Left ventricle myocardium superior (tissue), 1 donor: ENCODE results near the gene CORO1A. TPM values are rescaled to one million over a fixed set of nuclear protein-coding genes. Genes with fewer than 3 reads are reported as not detected.
"Not testable (repeated sequence)": the region's sequence is repeated elsewhere in the genome, so short reads cannot be mapped to it uniquely, and the experiment has no call there.

Experiments
- ATAC-seq: fragments of 200-7000 bp; cut with Tn5 transposase; one replicate; pipeline ENCODE4 v1.9.1; 2020; ENCODE audit warnings: mild to moderate bottlenecking, moderate library complexity
- DNase-seq: peaks from one replicate; pipeline ENCODE4 v3.0.0-alpha.2; 2020
- intact Hi-C: fragments of 100-400 bp; cut with micrococcal nuclease; formaldehyde crosslinking; loops from one replicate; pipeline ENCODE4 v1.11.0; 2022
- total RNA-seq: library from RNA; stranded (reverse); fragmentation: NEBNext Ultra II Directional; extraction: Animal tissue kit (Norgen Biotek cat#: 25700); gene quantifications from one replicate; pipeline ENCODE4 v1.2.1, GENCODE V29; 2021
- donor health status: DM: no; HTN: yes; CAD: no; lungs with severe emphysema.

The CORO1A gene
- total RNA-seq, 1 donor from 2014 or later: 10.3 TPM

GRCh38 chr16:30166202-30166902, 17.1 kb upstream of the CORO1A start:
- DNase-seq: no peak
- ATAC-seq: peak; percentile 56
- intact Hi-C loops: no loop called here

DNA sequence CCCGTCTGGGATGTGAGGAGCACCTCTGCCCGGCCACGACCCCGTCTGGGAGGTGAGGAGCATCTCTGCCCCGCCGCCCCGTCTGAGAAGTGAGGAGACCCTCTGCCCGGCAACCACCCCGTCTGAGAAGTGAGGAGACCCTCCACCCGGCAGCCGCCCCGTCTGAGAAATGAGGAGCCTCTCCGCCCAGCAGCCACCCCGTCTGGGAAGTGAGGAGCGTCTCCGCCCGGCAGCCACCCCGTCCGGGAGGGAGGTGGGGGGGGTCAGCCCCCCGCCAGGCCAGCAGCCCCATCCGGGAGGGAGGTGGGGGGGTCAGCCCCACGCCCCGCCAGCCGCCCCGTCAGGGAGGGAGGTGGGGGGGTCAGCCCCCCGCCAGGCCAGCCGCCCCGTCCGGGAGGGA, 14.7 kb upstream of the CORO1A start:
- ATAC-seq, intact Hi-C loops, DNase-seq: not testable (repeated sequence)

DNA sequence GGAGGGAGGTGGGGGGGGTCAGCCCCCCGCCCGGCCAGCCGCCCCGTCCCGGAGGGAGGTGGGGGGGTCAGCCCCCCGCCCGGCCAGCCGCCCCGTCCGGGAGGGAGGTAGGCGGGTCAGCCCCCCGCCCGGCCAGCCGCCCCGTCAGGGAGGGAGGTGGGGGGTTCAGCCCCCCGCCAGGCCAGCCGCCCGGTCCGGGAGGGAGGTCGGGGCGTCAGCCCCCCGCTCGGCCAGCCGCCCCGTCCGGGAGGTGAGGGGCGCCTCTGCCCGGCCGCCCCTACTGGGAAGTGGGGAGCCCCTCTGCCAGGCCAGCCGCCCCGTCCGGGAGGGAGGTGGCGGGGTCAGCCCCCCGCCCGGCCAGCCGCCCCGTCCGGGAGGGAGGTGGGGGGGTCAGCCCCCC, 14.0 kb upstream of the CORO1A start:
- DNase-seq, ATAC-seq, intact Hi-C loops: not testable (repeated sequence)

- intact Hi-C loops, DNase-seq, ATAC-seq: not testable (repeated sequence)
Measured at GRCh38 chr16:30170145-30170544, 13.3 kb upstream of the CORO1A start.

GRCh38 chr16:30173054-30173453, 10.3 kb upstream of the CORO1A start:
- DNase-seq: no peak
- intact Hi-C loops: no loop called here
- no peak for ATAC-seq

GRCh38 chr16:30176876-30177275, 6.5 kb upstream of the CORO1A start:
- ATAC-seq, intact Hi-C loops: not testable (repeated sequence)
- DNase-seq: peak; percentile 26

GRCh38 chr16:30179195-30179594, 4.2 kb upstream of the CORO1A start:
- DNase-seq (no peak), ATAC-seq (no peak)
- intact Hi-C loops: no loop called here

DNA sequence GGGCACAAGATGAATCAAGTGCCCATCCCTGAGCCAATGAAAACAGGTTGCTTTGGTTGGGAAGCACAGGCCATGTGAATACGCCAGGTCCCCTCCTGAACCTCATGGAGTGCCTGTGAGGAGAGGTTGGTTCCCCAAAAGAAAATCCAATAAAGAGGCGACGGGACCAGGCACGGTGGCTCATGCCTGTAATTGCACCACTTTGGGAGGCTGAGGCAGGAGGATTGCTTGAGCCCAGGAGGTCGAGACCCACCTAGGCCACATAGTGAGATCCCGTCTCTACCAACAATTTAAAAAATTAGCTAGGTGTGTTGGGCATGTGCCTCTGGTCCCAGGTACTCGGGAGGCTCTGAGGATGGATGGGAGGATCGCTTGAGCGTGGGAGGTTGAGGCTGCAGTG, 3.5 kb upstream of the CORO1A start:
- intact Hi-C loops: no loop called here
- ATAC-seq: no peak
- DNase-seq: no peak

- intact Hi-C loops: no loop called here
- DNase-seq (no peak), ATAC-seq (no peak)
Measured at GRCh38 chr16:30180741-30181140, 2.7 kb upstream of the CORO1A start.

- intact Hi-C loops: no loop called here
- no peak for ATAC-seq
Measured at GRCh38 chr16:30184096-30184890, 891 bp downstream of the CORO1A start.

DNA sequence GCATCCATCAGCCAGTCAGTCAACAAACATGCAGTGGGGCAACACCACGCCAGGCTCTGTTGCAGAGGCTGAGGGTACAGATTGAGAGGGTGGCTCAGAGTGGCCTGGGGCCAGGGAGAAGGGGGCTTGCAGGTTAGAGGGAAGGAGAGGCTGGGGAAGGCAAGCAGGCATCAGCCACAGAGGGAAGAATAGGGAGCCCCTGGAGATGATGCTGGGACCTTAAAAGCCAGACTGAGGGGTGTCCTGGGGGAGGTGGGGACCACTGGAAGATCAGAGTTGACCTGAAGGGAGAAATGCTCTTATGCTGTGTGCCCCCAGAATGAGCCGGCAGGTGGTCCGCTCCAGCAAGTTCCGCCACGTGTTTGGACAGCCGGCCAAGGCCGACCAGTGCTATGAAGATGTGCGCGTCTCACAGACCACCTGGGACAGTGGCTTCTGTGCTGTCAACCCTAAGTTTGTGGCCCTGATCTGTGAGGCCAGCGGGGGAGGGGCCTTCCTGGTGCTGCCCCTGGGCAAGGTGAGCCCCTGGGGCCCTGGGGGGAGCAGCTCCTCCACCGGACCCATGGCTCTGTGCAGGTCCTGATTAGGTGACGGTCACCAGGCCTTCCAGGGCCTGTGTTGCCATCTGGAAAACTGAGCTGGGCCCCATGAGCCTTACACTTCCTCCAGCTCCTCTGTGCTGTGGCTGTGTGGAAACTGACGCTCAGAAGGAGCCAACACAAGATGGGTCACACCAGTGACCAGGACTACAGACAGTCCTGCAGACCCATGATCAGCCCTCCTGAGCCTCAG, 1.7 kb downstream of the CORO1A start:
- DNase-seq: peak; percentile 33
- intact Hi-C loops: no loop called here
- ATAC-seq: no peak

More at GRCh38 chr16:30184096-30184890, 891 bp downstream of the CORO1A start:
- peak; percentile 56 for DNase-seq

DNA sequence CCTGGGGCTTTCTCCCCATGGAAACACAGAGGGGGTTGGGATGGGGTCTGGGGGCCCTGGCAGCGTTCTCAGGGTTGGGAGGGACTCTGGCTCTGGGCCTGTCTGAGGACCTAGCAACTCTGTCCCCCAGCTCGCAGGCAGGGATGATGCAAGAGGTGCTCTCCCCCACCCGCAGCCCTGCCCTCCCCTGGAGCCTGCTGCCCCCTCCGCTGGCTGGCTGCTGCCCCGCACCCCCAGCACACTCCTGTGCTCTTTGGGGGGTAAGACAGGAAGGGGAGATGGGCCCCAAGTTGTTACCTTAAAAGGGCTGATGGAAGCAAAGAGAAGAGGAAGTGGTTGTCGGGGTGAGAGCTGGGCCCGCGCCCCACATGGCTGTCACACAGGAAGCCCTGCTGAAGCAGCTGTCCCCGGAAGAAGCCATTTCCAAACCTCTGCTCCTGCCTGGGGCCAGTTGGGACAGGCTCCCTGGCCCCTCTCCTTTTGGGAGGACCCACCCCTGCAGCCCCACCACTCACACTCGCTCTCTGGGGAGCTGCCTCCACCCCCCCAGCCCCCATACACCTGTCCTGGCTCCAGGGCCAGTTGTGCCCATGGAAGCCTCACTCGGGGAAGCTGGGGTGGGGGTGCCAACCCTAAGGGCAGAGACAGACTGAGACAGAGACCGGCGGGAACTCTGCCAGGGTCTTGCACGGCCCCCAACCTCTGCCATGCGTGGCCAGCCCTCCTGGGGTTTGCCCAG, 2.5 kb downstream of the CORO1A start:
- peak; percentile 73 for DNase-seq
- ATAC-seq: peak; percentile 24
- intact Hi-C loops: no loop called here

DNA sequence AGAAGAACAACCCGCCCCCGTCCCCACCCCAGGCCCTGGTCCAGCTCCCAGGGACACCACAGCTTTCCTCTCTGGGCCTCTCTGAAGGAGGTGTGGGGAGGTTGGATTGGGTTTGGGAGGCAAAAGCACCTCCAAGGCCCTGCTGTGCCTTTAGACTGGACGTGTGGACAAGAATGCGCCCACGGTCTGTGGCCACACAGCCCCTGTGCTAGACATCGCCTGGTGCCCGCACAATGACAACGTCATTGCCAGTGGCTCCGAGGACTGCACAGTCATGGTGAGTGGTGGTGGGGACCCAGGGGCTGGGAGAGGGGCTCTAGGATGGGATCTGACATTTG, 3.0 kb downstream of the CORO1A start:
- ATAC-seq: no peak
- no peak for DNase-seq
- intact Hi-C loops: no loop called here

DNA sequence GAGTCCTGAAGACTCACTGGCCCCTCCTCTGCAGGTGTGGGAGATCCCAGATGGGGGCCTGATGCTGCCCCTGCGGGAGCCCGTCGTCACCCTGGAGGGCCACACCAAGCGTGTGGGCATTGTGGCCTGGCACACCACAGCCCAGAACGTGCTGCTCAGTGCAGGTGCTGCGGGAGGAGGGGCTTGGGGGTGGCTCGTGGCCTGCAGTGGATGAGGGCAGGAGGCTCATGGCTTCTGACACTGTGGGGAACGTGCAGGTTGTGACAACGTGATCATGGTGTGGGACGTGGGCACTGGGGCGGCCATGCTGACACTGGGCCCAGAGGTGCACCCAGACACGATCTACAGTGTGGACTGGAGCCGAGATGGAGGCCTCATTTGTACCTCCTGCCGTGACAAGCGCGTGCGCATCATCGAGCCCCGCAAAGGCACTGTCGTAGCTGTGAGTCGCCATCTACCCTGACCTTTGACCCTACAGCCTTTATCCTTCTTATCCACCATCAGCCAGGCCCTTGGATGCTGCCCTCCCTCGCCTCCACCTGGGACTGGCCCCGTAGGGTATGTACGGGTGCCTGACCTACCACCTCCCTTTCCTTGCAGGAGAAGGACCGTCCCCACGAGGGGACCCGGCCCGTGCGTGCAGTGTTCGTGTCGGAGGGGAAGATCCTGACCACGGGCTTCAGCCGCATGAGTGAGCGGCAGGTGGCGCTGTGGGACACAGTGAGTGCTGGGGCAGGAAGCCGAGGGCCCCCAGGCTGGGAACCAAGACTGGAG, 3.6 kb downstream of the CORO1A start:
- DNase-seq (peak; percentile 86), ATAC-seq (peak; percentile 15)
- intact Hi-C loops: no loop called here

DNA sequence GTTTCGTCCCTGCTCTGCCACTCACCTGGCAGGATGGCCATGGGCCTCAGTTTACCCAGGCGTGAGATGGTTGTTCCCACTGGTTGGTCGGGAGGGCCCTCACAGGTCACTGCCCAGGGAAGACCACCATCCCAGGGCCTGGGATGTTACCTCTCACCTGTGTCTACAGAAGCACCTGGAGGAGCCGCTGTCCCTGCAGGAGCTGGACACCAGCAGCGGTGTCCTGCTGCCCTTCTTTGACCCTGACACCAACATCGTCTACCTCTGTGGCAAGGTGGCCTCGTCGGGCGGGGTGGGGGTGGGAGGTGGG, 4.1 kb downstream of the CORO1A start:
- intact Hi-C loops: no loop called here
- DNase-seq: no peak
- no peak for ATAC-seq

- ATAC-seq: no peak
- intact Hi-C loops: no loop called here
- peak; percentile 29 for DNase-seq
Measured at GRCh38 chr16:30187971-30188561, 4.7 kb downstream of the CORO1A start.

GRCh38 chr16:30191158-30191557, 7.8 kb downstream of the CORO1A start:
- intact Hi-C loops, ATAC-seq, DNase-seq: not testable (repeated sequence)

DNA sequence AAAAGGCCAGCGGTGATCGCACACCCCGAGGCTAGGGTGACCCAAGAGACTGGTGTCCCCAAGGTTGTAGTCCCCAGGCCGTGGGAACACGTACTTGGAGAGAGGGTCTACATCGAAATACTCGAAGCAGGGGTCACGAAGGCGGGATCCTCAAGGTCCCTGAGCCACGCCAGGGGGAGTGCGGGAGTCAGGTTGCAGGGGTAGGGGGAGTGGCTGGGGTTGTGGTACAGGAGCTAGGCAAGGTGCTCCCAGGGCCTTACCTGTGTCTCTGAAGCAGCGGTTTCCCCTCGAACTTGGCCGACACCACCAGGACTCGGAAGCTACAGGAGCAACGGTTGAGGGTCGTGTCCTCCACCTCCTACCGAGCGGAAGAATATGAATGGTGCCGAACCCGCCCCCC, 9.7 kb downstream of the CORO1A start:
- peak; percentile 19 for ATAC-seq
- DNase-seq, intact Hi-C loops: not testable (repeated sequence)
